ENCODE results near the gene WDR89.

Gene WDR89, protein sequence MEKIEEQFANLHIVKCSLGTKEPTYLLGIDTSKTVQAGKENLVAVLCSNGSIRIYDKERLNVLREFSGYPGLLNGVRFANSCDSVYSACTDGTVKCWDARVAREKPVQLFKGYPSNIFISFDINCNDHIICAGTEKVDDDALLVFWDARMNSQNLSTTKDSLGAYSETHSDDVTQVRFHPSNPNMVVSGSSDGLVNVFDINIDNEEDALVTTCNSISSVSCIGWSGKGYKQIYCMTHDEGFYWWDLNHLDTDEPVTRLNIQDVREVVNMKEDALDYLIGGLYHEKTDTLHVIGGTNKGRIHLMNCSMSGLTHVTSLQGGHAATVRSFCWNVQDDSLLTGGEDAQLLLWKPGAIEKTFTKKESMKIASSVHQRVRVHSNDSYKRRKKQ

DNA sequence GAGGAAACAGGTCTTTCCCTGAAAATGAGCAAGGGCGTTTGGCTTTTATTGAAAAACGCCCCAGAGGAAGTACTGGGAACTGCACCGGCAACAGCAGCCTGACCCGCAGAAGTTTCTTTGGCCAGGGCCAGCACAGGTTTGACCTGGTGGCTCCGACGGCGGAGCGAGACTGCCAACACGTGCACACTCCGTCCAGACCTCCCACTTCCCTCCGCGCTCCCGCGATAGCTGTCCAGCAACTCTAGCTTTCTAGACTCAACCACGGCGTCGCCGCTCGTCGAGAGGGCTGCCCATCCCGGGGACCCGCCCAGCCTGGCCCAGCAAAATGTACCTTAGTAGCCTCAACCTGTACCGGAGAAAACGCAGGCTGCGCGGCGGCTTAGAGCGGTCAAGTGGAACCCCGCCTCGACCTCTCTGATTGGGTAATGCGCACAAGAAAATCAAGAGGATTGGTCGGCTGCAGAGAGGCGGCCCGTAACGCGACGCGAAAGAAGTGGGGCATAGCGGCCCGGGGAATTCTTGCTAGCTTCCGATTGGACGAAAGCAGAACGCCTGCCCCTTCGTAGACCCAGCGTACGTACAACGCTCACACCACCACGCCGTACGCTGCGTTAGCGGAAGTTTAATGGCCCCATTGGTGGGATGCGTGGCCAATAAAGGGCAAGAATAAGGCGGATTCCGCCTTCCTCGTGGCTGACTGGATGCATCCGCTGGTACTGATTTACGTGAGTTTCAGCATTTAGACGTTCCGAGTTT lies at the start of gene WDR89:
Gene WDR89, minus strand, starts transcription at position 399 of the 756 bp plus-strand sequence. CDS start 41,929 bp downstream, outside the sequence.
- TF ChIP-seq, protein P1, sequence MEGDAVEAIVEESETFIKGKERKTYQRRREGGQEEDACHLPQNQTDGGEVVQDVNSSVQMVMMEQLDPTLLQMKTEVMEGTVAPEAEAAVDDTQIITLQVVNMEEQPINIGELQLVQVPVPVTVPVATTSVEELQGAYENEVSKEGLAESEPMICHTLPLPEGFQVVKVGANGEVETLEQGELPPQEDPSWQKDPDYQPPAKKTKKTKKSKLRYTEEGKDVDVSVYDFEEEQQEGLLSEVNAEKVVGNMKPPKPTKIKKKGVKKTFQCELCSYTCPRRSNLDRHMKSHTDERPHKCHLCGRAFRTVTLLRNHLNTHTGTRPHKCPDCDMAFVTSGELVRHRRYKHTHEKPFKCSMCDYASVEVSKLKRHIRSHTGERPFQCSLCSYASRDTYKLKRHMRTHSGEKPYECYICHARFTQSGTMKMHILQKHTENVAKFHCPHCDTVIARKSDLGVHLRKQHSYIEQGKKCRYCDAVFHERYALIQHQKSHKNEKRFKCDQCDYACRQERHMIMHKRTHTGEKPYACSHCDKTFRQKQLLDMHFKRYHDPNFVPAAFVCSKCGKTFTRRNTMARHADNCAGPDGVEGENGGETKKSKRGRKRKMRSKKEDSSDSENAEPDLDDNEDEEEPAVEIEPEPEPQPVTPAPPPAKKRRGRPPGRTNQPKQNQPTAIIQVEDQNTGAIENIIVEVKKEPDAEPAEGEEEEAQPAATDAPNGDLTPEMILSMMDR (IDR thresholded peaks at IDR 0.05), result peak; percentile 58
- peak within 1 kb of the TSS; percentile 82 for H3K4me3 ChIP-seq
- H3K27ac ChIP-seq, result peak within 1 kb of the TSS; percentile 95 to 96
- DNase-seq (ENCODE audit: low spot score), result peak; percentile 99

GRCh38 chr14:63689132-63689531 lies 47.5 kb upstream of the WDR89 start:
- TF ChIP-seq, protein P1 (IDR thresholded peaks at IDR 0.05), result no peak
- no peak overlapping the region for H3K27ac ChIP-seq
- no peak overlapping the region for H3K4me3 ChIP-seq
- no peak for DNase-seq (ENCODE audit: low spot score)

- TF ChIP-seq, protein P1 (IDR thresholded peaks at IDR 0.05), result no peak
- Histone ChIP-seq H3K4me3 (no peak overlapping the region), H3K27ac (no peak overlapping the region)
- DNase-seq (ENCODE audit: low spot score), result no peak
Measured at GRCh38 chr14:63686926-63687325, 45.3 kb upstream of the WDR89 start.

DNA sequence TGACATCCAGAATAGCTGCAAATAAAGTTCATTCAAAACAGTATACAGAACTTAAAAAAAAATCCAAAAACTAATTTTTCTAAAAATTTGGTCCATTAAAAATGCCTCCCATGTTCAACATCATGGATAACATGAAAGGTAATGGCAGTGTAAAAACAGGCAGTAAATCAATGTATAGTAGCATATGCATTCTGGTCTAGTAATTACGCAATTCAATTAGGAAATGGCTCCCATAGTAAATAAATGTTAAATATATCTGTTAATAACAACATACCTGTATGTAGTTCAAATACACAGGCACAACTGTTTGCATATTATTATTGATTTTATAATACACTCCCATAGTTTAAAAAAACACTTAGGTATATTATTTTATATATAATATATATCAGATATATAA lies 43.7 kb upstream of the WDR89 start:
- TF ChIP-seq, protein P1 (IDR thresholded peaks at IDR 0.05), result no peak
- H3K27ac ChIP-seq, result no peak overlapping the region
- no peak overlapping the region for H3K4me3 ChIP-seq
- no peak for DNase-seq (ENCODE audit: low spot score)

- Histone ChIP-seq H3K4me3 (no peak overlapping the region), H3K27ac (no peak overlapping the region)
- DNase-seq (ENCODE audit: low spot score), result no peak
- TF ChIP-seq, protein P1 (IDR thresholded peaks at IDR 0.05), result no peak
Measured at GRCh38 chr14:63682727-63683593, 41.3 kb upstream of the WDR89 start.

DNA sequence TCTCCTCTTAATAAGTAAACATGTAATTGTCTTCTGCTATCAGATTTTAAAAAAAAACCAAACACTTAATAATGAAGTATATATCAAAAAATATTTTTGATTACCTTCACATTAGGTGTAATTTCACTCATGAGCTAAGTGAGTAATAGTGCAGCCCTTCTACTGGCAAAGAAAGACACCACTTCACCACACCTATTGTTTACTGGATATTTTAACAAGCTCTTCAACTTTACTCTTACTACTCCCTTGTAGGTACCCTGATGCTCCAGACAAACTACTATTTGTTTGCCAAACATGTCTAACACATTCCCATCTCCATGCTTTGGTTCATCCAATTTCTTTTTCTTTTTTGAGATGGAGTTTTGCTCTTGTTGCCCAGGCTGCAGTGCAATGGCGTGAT lies 36.9 kb upstream of the WDR89 start:
- Histone ChIP-seq H3K4me3 (no peak overlapping the region), H3K27ac (no peak overlapping the region)
- no peak for DNase-seq (ENCODE audit: low spot score)
- TF ChIP-seq, protein P1 (IDR thresholded peaks at IDR 0.05), result no peak

Measured in coronary artery (tissue), 2 donors.